HL-60 (cell line): Measurements from ENCODE around the gene TSPAN11.

Source experiments
- CTCF ChIP-seq: IDR thresholded peaks from one replicate; pipeline ENCODE4 v1.5.1; 2011; ENCODE audit warnings: low read length, control low read depth, inconsistent platforms; ENCODE audit not compliant: insufficient read depth
- POLR2AphosphoS5 ChIP-seq: IDR thresholded peaks from 2 replicates; pipeline ENCODE4 v1.6.1; 2012; ENCODE audit warnings: low read depth

- TF ChIP-seq CTCF (no peak), POLR2AphosphoS5 (no peak)
Measured at GRCh38 chr12:31020385-31021166, 94.0 kb downstream of the TSPAN11 start.
